Panc1 (cell line): ENCODE measurements around the gene POLD2. TPM values are rescaled to one million over a fixed set of nuclear protein-coding genes. Genes with fewer than 3 reads are reported as not detected.

Experiments
- ATAC-seq: fragments of 200-7000 bp; cut with Tn5 transposase; 2 replicates; pipeline ENCODE4 v1.9.1; 2020; ENCODE audit warnings: mild to moderate bottlenecking, moderate library complexity
- BruUV-seq: library from RNA; stranded (reverse); fragments of 400-500 nt; replicated peaks from 2 replicates; lab custom pipeline; 2021; lab: Mats Ljungman, UMichigan
- CTCF ChIA-PET: fragments of 300-600 bp; sonication (Branson Sonifier 250); formaldehyde crosslinking; loops from one replicate; lab custom pipeline; 2022; ENCODE audit warnings: antibody characterized with exemption; lab: Charles Lee
- POLR2A ChIA-PET: fragments of 300-600 bp; sonication (Branson Sonifier 250); formaldehyde crosslinking; loops from one replicate; lab custom pipeline; 2022; ENCODE audit warnings: antibody characterized with exemption; lab: Charles Lee
- DNase-seq: peaks from one replicate; pipeline ENCODE4 v3.0.0-alpha.2; 2010; ENCODE audit warnings: low read depth, low spot score
- H3K27ac ChIP-seq: 2 replicates; pipeline ENCODE4 v1.5.1; 2011; ENCODE audit warnings: mild to moderate bottlenecking, low read length, inconsistent platforms
- H3K27me3 ChIP-seq: fragments of 200-500 bp; sonication (Bioruptor generic); 2 replicates; pipeline ENCODE4 v1.6.0; 2014; ENCODE audit warnings: low read length, inconsistent platforms; ENCODE audit not compliant: control insufficient read depth, insufficient read depth
- H3K36me3 ChIP-seq: fragments of 200-500 bp; sonication (Bioruptor generic); 2 replicates; pipeline ENCODE4 v1.5.1; 2014; ENCODE audit warnings: inconsistent platforms, mild to moderate bottlenecking, low read length, moderate library complexity; ENCODE audit not compliant: control insufficient read depth, insufficient read depth
- H3K4me1 ChIP-seq: 2 replicates; pipeline ENCODE4 v1.5.1; 2011; ENCODE audit warnings: inconsistent platforms, mild to moderate bottlenecking, low read length, moderate library complexity; ENCODE audit not compliant: control insufficient read depth, insufficient read depth
- H3K4me3 ChIP-seq, 2 experiments: 2 replicates each; pipeline ENCODE4 v1.5.1; 2011 to 2012; ENCODE audit warnings: low read depth in 2 of 2, low read length in 2 of 2, mild to moderate bottlenecking in 2 of 2, inconsistent platforms in 1 of 2, moderate library complexity in 1 of 2
- H3K9me3 ChIP-seq: fragments of 200-500 bp; sonication (Bioruptor generic); 2 replicates; pipeline ENCODE4 v1.5.1; 2014; ENCODE audit warnings: low read depth, mild to moderate bottlenecking, inconsistent platforms, low read length, moderate library complexity; ENCODE audit not compliant: control insufficient read depth, insufficient read depth
- POLR2AphosphoS5 ChIP-seq: IDR thresholded peaks from 2 replicates; pipeline ENCODE4 v1.6.1; 2012; ENCODE audit warnings: mild to moderate bottlenecking, low read depth, low read length, moderate library complexity
- SIN3A ChIP-seq: IDR thresholded peaks from 2 replicates; pipeline ENCODE4 v1.6.1; 2012; ENCODE audit warnings: low read depth, mild to moderate bottlenecking, low read length, moderate library complexity, borderline replicate concordance; ENCODE audit not compliant: insufficient read depth
- TCF7L2 ChIP-seq: IDR thresholded peaks from 2 replicates; pipeline ENCODE4 v1.6.1; 2011; ENCODE audit warnings: mild to moderate bottlenecking, low read depth, low read length, inconsistent platforms
- in situ Hi-C: cut with HindIII; loops from 2 replicates; pipeline ENCODE4 v1.10.0; 2016; ENCODE audit warnings: low sequenced_read_pairs, low pct_unique_long_range_greater_than_20kb
- intact Hi-C: fragments of 100-400 bp; cut with micrococcal nuclease; formaldehyde crosslinking; loops from one replicate; pipeline ENCODE4 v1.10.0; 2022; ENCODE audit not compliant: unreplicated experiment
- total RNA-seq: library from RNA; stranded (reverse); gene quantifications from one replicate; pipeline ENCODE4 v1.2.1, GENCODE V29; 2021; ENCODE audit not compliant: unreplicated experiment
- TF ChIP-seq, protein P1 (sequence below): fragments of 450-650 bp; IDR thresholded peaks from 2 replicates; pipeline ENCODE4 v1.5.1; 2017; ENCODE audit warnings: mild to moderate bottlenecking
- TF ChIP-seq, protein P2 (sequence below), 2 experiments: IDR thresholded peaks; 2 replicates each; pipeline ENCODE4 v1.6.1; 2011 to 2012; ENCODE audit warnings: low read depth in 2 of 2, control low read depth in 1 of 2, low read length in 1 of 2, mild to moderate bottlenecking in 1 of 2, moderate library complexity in 1 of 2; ENCODE audit not compliant: insufficient read depth in 1 of 2

The POLD2 gene
- total RNA-seq, 1 experiment from 2014 or later, result 195 TPM

DNA sequence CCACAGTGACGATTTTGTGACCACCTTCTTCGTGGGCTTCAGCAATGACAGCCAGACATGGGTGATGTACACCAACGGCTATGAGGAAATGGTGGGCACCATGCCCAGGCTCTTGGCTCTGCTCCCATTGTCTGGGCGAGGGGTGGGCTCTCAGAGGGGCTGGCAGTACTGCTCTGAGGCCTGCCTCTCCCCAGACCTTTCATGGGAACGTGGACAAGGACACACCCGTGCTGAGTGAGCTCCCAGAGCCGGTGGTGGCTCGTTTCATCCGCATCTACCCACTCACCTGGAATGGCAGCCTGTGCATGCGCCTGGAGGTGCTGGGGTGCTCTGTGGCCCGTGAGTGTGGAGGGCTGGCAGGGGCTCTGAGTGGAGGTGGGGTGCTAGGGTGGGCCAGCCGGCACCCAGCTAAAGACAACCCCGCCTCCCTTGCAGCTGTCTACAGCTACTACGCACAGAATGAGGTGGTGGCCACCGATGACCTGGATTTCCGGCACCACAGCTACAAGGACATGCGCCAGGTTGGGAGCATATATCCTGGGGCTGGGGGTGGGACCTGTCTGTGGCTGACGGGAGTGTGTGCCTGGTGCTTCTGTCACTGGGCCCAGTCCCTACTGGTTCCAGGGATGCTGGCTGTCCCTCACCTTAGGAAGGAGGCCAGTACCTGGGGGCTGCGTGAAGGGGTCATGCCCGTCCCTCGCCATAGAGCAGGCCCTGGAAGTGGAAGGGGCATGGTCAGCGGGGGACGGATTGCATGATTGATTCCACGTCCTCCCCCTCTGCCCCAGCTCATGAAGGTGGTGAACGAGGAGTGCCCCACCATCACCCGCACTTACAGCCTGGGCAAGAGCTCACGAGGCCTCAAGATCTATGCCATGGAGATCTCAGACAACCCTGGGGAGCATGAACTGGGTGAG is 12.4 kb downstream of the POLD2 start:
- TF ChIP-seq POLR2AphosphoS5, result no peak
- TF ChIP-seq, protein P1, sequence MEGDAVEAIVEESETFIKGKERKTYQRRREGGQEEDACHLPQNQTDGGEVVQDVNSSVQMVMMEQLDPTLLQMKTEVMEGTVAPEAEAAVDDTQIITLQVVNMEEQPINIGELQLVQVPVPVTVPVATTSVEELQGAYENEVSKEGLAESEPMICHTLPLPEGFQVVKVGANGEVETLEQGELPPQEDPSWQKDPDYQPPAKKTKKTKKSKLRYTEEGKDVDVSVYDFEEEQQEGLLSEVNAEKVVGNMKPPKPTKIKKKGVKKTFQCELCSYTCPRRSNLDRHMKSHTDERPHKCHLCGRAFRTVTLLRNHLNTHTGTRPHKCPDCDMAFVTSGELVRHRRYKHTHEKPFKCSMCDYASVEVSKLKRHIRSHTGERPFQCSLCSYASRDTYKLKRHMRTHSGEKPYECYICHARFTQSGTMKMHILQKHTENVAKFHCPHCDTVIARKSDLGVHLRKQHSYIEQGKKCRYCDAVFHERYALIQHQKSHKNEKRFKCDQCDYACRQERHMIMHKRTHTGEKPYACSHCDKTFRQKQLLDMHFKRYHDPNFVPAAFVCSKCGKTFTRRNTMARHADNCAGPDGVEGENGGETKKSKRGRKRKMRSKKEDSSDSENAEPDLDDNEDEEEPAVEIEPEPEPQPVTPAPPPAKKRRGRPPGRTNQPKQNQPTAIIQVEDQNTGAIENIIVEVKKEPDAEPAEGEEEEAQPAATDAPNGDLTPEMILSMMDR, result no peak
- TF ChIP-seq, protein P2, sequence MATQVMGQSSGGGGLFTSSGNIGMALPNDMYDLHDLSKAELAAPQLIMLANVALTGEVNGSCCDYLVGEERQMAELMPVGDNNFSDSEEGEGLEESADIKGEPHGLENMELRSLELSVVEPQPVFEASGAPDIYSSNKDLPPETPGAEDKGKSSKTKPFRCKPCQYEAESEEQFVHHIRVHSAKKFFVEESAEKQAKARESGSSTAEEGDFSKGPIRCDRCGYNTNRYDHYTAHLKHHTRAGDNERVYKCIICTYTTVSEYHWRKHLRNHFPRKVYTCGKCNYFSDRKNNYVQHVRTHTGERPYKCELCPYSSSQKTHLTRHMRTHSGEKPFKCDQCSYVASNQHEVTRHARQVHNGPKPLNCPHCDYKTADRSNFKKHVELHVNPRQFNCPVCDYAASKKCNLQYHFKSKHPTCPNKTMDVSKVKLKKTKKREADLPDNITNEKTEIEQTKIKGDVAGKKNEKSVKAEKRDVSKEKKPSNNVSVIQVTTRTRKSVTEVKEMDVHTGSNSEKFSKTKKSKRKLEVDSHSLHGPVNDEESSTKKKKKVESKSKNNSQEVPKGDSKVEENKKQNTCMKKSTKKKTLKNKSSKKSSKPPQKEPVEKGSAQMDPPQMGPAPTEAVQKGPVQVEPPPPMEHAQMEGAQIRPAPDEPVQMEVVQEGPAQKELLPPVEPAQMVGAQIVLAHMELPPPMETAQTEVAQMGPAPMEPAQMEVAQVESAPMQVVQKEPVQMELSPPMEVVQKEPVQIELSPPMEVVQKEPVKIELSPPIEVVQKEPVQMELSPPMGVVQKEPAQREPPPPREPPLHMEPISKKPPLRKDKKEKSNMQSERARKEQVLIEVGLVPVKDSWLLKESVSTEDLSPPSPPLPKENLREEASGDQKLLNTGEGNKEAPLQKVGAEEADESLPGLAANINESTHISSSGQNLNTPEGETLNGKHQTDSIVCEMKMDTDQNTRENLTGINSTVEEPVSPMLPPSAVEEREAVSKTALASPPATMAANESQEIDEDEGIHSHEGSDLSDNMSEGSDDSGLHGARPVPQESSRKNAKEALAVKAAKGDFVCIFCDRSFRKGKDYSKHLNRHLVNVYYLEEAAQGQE (IDR thresholded peaks at IDR 0.05; ENCODE audit: insufficient read depth in 1 of 2, low read depth in 2 of 2, low read length in 1 of 2), result no peak
- no peak for TF ChIP-seq TCF7L2
- no peak for TF ChIP-seq SIN3A
- Histone ChIP-seq H3K27me3 (no peaks in the 10 kb centered on the region), H3K36me3 (no peaks in the 10 kb centered on the region), H3K27ac (no peak overlapping the region), H3K9me3 (no peaks in the 10 kb centered on the region), H3K4me1 (no peaks in the 10 kb centered on the region; the same call in 1 of the 2 replicates), H3K4me3 (no peak overlapping the region)
- in situ Hi-C loops, result no loop called here
- no TSS peak for BruUV-seq
- no peak for DNase-seq
- intact Hi-C loops, result no loop called here
- ATAC-seq, result no peak
- CTCF ChIA-PET, result interaction anchor here (0.6 kb wide), 1 partner anchor 29 kb away, joined by 6 read pairs; no protein-coding TSS in a partner anchor
- POLR2A ChIA-PET, result interaction anchor here (1.0 kb wide), 1 partner anchor 59 kb away, joined by 3 read pairs; no protein-coding TSS in a partner anchor

DNA sequence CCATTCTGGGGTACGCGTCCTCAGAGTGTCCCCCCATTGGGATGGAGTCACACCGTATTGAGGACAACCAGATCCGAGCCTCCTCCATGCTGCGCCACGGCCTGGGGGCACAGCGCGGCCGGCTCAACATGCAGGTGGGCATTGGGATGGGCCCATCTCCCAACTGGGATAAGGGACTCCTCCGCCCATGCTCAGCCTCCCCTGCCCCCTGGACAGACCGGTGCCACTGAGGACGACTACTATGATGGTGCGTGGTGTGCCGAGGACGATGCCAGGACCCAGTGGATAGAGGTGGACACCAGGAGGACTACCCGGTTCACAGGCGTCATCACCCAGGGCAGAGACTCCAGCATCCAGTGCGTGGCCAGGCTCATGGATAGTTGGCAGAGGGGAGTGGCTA is 13.4 kb downstream of the POLD2 start:
- TF ChIP-seq, protein P2 (IDR thresholded peaks at IDR 0.05; ENCODE audit: insufficient read depth in 1 of 2, low read depth in 2 of 2, low read length in 1 of 2), result no peak
- TF ChIP-seq, protein P1, result no peak
- TF ChIP-seq POLR2AphosphoS5, result no peak
- no peak for TF ChIP-seq TCF7L2
- TF ChIP-seq SIN3A, result no peak
- Histone ChIP-seq H3K27ac (no peak overlapping the region), H3K4me3 (no peak overlapping the region), H3K4me1 (no peaks in the 10 kb centered on the region; the same call in 1 of the 2 replicates), H3K9me3 (no peaks in the 10 kb centered on the region), H3K27me3 (no peaks in the 10 kb centered on the region), H3K36me3 (no peaks in the 10 kb centered on the region)
- in situ Hi-C loops (no loop called here), intact Hi-C loops (no loop called here)
- no peak for ATAC-seq
- ChIA-PET CTCF (interaction anchor here (0.5 kb wide), 1 partner anchor 21 kb away, joined by 3 read pairs; no protein-coding TSS in a partner anchor), POLR2A (no interaction called here)
- no peak for DNase-seq
- BruUV-seq, result no TSS peak
